PC-3 (cell line): ENCODE results near the gene SLC8A1. TPM values are rescaled to one million over a fixed set of nuclear protein-coding genes. Genes with fewer than 3 reads are reported as not detected.

ENCODE experiments used
- ATAC-seq: fragments of 200-7000 bp; cut with Tn5 transposase; 2 replicates; pipeline ENCODE4 v1.9.1; 2020; ENCODE audit warnings: mild to moderate bottlenecking, moderate library complexity
- BruUV-seq: library from RNA; stranded (reverse); fragments of 400-500 nt; replicated peaks from 2 replicates; lab custom pipeline; 2021; lab: Mats Ljungman, UMichigan
- CTCF ChIA-PET: fragments of 300-600 bp; sonication (Branson Sonifier 250); formaldehyde crosslinking; loops from one replicate; lab custom pipeline; 2022; ENCODE audit warnings: antibody characterized with exemption; lab: Charles Lee
- POLR2A ChIA-PET: fragments of 300-600 bp; sonication (Branson Sonifier 250); formaldehyde crosslinking; loops from one replicate; lab custom pipeline; 2022; ENCODE audit warnings: antibody characterized with exemption; ENCODE audit not compliant: unreplicated experiment; lab: Charles Lee
- DNase-seq: peaks from one replicate; pipeline ENCODE4 v3.0.0-alpha.2; 2015
- H2AFZ ChIP-seq: fragments of 300-600 bp; sonication (generic); 2 replicates; pipeline ENCODE4 v1.6.0; 2016; ENCODE audit warnings: antibody characterized with exemption, low read length
- H3F3A ChIP-seq: fragments of 300-600 bp; sonication (generic); one replicate; pipeline ENCODE4 v1.6.0; 2017; ENCODE audit warnings: antibody characterized with exemption, low read length, control low read depth, mild to moderate bottlenecking; ENCODE audit not compliant: unreplicated experiment
- H3K27ac ChIP-seq: fragments of 300-600 bp; sonication (generic); 2 replicates; pipeline ENCODE4 v1.5.1; 2016; ENCODE audit warnings: mild to moderate bottlenecking, low read length
- H3K27me3 ChIP-seq: fragments of 300-600 bp; sonication (generic); 2 replicates; pipeline ENCODE4 v1.6.1; 2016; ENCODE audit warnings: low read length, mixed read lengths
- H3K36me3 ChIP-seq: fragments of 300-600 bp; sonication (generic); 2 replicates; pipeline ENCODE4 v1.6.1; 2016; ENCODE audit warnings: low read depth, mixed run types, low read length, mixed read lengths
- H3K4me1 ChIP-seq: fragments of 300-600 bp; sonication (generic); 2 replicates; pipeline ENCODE4 v1.5.1; 2016; ENCODE audit warnings: low read length; ENCODE audit not compliant: insufficient read depth
- H3K4me2 ChIP-seq: fragments of 300-600 bp; sonication (generic); 2 replicates; pipeline ENCODE4 v1.6.0; 2016; ENCODE audit warnings: low read length
- H3K4me3 ChIP-seq: fragments of 300-600 bp; sonication (generic); 2 replicates; pipeline ENCODE4 v1.5.1; 2016; ENCODE audit warnings: mild to moderate bottlenecking, low read length, mixed read lengths
- H3K79me2 ChIP-seq: fragments of 300-600 bp; sonication (generic); 2 replicates; pipeline ENCODE4 v1.6.1; 2017; ENCODE audit warnings: low read length, mixed read lengths
- H3K9ac ChIP-seq: fragments of 300-600 bp; sonication (generic); 2 replicates; pipeline ENCODE4 v1.6.0; 2016; ENCODE audit warnings: mild to moderate bottlenecking, low read length
- H3K9me2 ChIP-seq: fragments of 300-600 bp; sonication (generic); replicated peaks from 2 replicates; pipeline ENCODE4 v1.6.1; 2016; ENCODE audit warnings: mixed run types, low read length, mixed read lengths
- H3K9me3 ChIP-seq: fragments of 300-600 bp; sonication (generic); 2 replicates; pipeline ENCODE4 v1.6.1; 2016; ENCODE audit warnings: low read length, mixed read lengths
- H4K20me1 ChIP-seq: fragments of 300-600 bp; sonication (generic); 2 replicates; pipeline ENCODE4 v1.6.1; 2016; ENCODE audit warnings: low read length, mixed read lengths
- CTCF ChIP-seq: fragments of 300-600 bp; sonication (generic); conservative IDR thresholded peaks from 2 replicates; pipeline ENCODE4 v1.5.1; 2017; ENCODE audit warnings: antibody characterized with exemption, low read depth, mild to moderate bottlenecking, low read length
- EZH2 ChIP-seq: fragments of 300-600 bp; sonication (generic); IDR thresholded peaks from one replicate; pipeline ENCODE4 v1.6.1; 2017; ENCODE audit warnings: antibody characterized with exemption, mild to moderate bottlenecking, low read length; ENCODE audit not compliant: unreplicated experiment
- EZH2phosphoT487 ChIP-seq: fragments of 300-600 bp; sonication (generic); IDR thresholded peaks from 2 replicates; pipeline ENCODE4 v1.6.1; 2018; ENCODE audit warnings: mild to moderate bottlenecking, antibody characterized with exemption, low read length, borderline replicate concordance
- intact Hi-C: fragments of 100-400 bp; cut with micrococcal nuclease; formaldehyde crosslinking; loops from 2 replicates; pipeline ENCODE4 v1.9.0; 2023
- total RNA-seq: library from RNA; depleted of rRNA; stranded (reverse); fragments of >200 nt; gene quantifications from 2 replicates; pipeline ENCODE4 v1.2.3, GENCODE V29; 2014

The SLC8A1 gene
- total RNA-seq, 1 experiment from 2014 or later: 1.3 TPM

- Histone ChIP-seq H2AFZ (no peak overlapping the region), H3K9me3 (no peaks in the 10 kb centered on the region), H3K27me3 (no peaks in the 10 kb centered on the region), H4K20me1 (no peaks in the 10 kb centered on the region), H3K27ac (no peak overlapping the region), H3K4me2 (no peak overlapping the region), H3K4me3 (no peak overlapping the region), H3K4me1 (no peaks in the 10 kb centered on the region), H3K9me2 (no peaks in the 10 kb centered on the region), H3K79me2 (no peaks in the 10 kb centered on the region), H3K9ac (no peak overlapping the region), H3K36me3 (no peaks in the 10 kb centered on the region), H3F3A (no peaks in the 10 kb centered on the region)
- DNase-seq (no peak), ATAC-seq (no peak)
- POLR2A ChIA-PET: no interaction called here
- CTCF ChIA-PET: no interaction called here
- TF ChIP-seq CTCF (no peak), EZH2phosphoT487 (no peak), EZH2 (no peak)
- intact Hi-C loops: no loop called here
- BruUV-seq: no TSS peak
These were observed 25.5 kb upstream of the SLC8A1 start for GRCh38 chr2:40477361-40477760.

GRCh38 chr2:40476436-40476835 lies 24.5 kb upstream of the SLC8A1 start:
- Histone ChIP-seq H3K27me3 (no peaks in the 10 kb centered on the region), H3K4me1 (no peaks in the 10 kb centered on the region), H3K4me2 (no peak overlapping the region), H3K4me3 (no peak overlapping the region), H3K79me2 (no peaks in the 10 kb centered on the region), H3K27ac (no peak overlapping the region), H3K9me3 (no peaks in the 10 kb centered on the region), H4K20me1 (no peaks in the 10 kb centered on the region), H2AFZ (no peak overlapping the region), H3K9ac (no peak overlapping the region), H3F3A (no peaks in the 10 kb centered on the region), H3K9me2 (no peaks in the 10 kb centered on the region), H3K36me3 (no peaks in the 10 kb centered on the region)
- ChIA-PET CTCF (no interaction called here), POLR2A (no interaction called here)
- no peak for ATAC-seq
- BruUV-seq: no TSS peak
- intact Hi-C loops: no loop called here
- TF ChIP-seq EZH2 (no peak), EZH2phosphoT487 (no peak), CTCF (no peak)
- no peak for DNase-seq

GRCh38 chr2:40474306-40474705 lies 22.4 kb upstream of the SLC8A1 start:
- no peaks in the 10 kb centered on the region for H3K9me2 ChIP-seq
- H3K4me3 ChIP-seq: no peak overlapping the region
- H3K4me1 ChIP-seq: no peaks in the 10 kb centered on the region
- no peak for ATAC-seq
- intact Hi-C loops: no loop called here
- H3K4me2 ChIP-seq: no peak overlapping the region
- BruUV-seq: no TSS peak
- H4K20me1 ChIP-seq: no peaks in the 10 kb centered on the region
- no peaks in the 10 kb centered on the region for H3K36me3 ChIP-seq
- no peaks in the 10 kb centered on the region for H3K9me3 ChIP-seq
- H3F3A ChIP-seq: no peaks in the 10 kb centered on the region
- DNase-seq: no peak
- ChIA-PET POLR2A (no interaction called here), CTCF (no interaction called here)
- H3K9ac ChIP-seq: no peak overlapping the region
- no peak overlapping the region for H2AFZ ChIP-seq
- H3K27me3 ChIP-seq: no peaks in the 10 kb centered on the region
- H3K27ac ChIP-seq: no peak overlapping the region
- no peaks in the 10 kb centered on the region for H3K79me2 ChIP-seq
- no peak for TF ChIP-seq EZH2
- TF ChIP-seq EZH2phosphoT487: no peak
- TF ChIP-seq CTCF: no peak
